Subcutaneous adipose tissue (tissue), 4 donors: ENCODE measurements around the gene OGDH. TPM values are rescaled to one million over a fixed set of nuclear protein-coding genes. Genes with fewer than 3 reads are reported as not detected.

Experiments used
- total RNA-seq, 4 donors: library from RNA; depleted of rRNA; stranded (reverse); fragments of >200 nt; gene quantifications; one replicate each; pipeline ENCODE4 v1.1.0, GENCODE V29; 2016
- TF ChIP-seq, protein P1 (sequence below): fragments of 450-650 bp; IDR thresholded peaks from one replicate; pipeline ENCODE4 v1.5.1; 2016; ENCODE audit warnings: low read depth, mild to moderate bottlenecking, control low read depth, antibody characterized with exemption, moderate library complexity

OGDH gene
- total RNA-seq, 4 donors from 2014 or later, result 62.3 to 93.6 (median 68.5) TPM

GRCh38 chr7:44646921-44647636 lies 40.7 kb downstream of the OGDH start:
- TF ChIP-seq, protein P1, sequence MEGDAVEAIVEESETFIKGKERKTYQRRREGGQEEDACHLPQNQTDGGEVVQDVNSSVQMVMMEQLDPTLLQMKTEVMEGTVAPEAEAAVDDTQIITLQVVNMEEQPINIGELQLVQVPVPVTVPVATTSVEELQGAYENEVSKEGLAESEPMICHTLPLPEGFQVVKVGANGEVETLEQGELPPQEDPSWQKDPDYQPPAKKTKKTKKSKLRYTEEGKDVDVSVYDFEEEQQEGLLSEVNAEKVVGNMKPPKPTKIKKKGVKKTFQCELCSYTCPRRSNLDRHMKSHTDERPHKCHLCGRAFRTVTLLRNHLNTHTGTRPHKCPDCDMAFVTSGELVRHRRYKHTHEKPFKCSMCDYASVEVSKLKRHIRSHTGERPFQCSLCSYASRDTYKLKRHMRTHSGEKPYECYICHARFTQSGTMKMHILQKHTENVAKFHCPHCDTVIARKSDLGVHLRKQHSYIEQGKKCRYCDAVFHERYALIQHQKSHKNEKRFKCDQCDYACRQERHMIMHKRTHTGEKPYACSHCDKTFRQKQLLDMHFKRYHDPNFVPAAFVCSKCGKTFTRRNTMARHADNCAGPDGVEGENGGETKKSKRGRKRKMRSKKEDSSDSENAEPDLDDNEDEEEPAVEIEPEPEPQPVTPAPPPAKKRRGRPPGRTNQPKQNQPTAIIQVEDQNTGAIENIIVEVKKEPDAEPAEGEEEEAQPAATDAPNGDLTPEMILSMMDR, result no peak

- TF ChIP-seq, protein P1, result no peak
Measured at GRCh38 chr7:44647981-44648714, 41.7 kb downstream of the OGDH start.

GRCh38 chr7:44650242-44650641 lies 43.8 kb downstream of the OGDH start:
- TF ChIP-seq, protein P1, result no peak

GRCh38 chr7:44650772-44651171 lies 44.3 kb downstream of the OGDH start:
- TF ChIP-seq, protein P1, result no peak

DNA sequence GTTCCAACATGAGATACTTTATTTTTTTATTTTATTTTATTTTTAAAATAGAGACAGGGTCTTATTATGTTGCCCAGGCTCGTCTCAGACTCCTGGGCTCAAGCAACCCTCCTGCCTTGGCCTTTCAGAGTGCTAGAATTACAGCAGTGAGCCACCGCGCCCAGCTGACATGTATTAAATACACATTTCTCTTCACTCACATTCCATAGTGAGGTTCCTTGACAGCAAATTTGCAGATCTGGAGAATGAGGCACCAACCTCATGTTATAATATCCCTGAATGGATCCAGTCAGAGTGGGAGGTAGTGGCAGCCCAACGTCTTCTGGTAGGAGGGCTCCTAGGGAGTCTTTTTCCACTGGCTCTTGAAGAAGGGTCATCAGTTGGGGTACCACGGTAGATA lies 46.1 kb downstream of the OGDH start:
- TF ChIP-seq, protein P1, result no peak

DNA sequence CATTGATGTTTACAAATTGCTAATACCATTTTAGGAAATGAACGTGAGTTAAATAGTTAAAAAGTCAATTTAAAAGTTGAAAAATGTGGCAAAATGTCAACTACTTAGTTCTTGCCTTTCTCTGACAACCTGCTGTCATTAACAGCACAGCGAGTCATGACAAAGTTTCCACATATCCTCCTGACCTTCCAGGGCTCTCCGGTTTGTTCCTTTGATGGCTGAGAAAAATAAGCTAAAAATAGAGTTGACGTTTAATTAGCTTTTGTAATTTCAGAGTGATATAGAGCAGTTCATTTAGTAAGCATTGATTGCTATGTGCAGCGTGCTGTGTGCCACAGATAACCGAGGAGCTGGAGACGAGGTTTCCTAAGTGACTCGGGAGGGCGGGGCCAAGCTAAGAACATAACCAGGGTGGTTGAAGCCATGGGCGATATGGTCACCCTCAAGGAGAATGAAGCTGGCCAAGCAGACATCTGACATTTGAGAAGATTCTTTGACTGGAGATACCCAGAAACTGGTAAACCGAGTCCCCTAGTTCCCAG lies 47.9 kb downstream of the OGDH start:
- TF ChIP-seq, protein P1, result no peak

DNA sequence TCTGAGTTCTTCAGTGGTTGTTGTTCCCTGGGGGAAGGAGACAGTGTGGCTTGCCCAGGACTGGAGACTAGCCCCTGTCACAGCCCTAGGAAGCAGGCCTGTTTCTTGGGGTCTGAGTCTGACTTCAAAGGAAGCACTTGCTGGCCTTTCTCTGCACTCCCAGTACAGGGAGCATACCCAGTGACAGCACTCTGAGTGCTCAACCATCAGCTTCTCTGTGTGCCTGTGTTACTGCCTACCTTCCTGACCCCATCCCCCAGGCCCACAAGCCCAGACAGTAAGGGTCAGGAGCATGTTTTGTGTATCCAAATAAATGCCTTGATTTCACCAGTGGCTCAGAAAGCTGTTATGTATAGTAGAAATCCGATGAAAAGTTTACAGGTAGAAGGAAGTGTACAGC lies 48.9 kb downstream of the OGDH start:
- TF ChIP-seq, protein P1, result no peak
